ENCODE measurements around the gene TPX2. TPM values are rescaled to one million over a fixed set of nuclear protein-coding genes. Genes with fewer than 3 reads are reported as not detected.

The TPX2 gene
- total and polyA plus RNA-seq, 2 donors (not counting 3 experiments of a cell fraction or from before 2014, with no cell fraction given): 24.8 to 114 TPM

DNA sequence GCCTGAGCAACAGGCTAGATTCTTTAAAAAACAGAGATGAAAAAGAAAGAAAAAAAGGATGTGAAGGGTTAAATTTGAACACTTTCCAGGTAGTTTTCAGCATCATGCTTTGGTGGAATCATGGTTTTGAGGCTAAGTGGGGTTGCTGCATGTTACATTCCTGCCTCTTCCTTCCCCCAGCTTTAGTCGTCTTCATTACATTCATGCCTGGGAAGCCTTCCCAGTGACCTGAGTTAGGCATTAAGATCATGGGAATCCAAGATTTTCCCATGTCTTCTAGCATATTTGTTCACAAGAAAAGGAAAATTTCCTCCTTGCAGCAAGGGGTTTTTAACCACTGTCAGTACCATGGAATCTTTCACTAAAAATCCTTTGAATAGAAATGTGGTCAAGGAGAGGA lies 12.0 kb downstream of the TPX2 start:
- Histone ChIP-seq H3K36me3 (ENCODE audit: control insufficient read depth in 2 of 2, extremely low read depth in 1 of 2, insufficient read depth in 2 of 2, low read length in 2 of 2) (peaks cover 0 to 2% of the 10 kb centered on the region in 2 experiments), H3K9me1 (replicated peaks; ENCODE audit: control insufficient read depth, extremely low read depth, insufficient read depth, low read length) (no peaks in the 10 kb centered on the region), H3K79me2 (ENCODE audit: control insufficient read depth, insufficient read depth, low read length) (peaks cover 96% of the 10 kb centered on the region), H4K20me1 (replicated peaks; ENCODE audit: control insufficient read depth, extremely low read depth, insufficient read depth, low read length) (no peaks in the 10 kb centered on the region), H3K27ac (ENCODE audit: insufficient read depth, low read depth, low read length) (no peak overlapping the region), H3K27me3 (ENCODE audit: control insufficient read depth in 2 of 2, insufficient read depth in 2 of 2, low read length in 2 of 2) (no peaks in the 10 kb centered on the region), H2AFZ (ENCODE audit: low read depth, low read length) (no peak overlapping the region), H3K9ac (replicated peaks; ENCODE audit: extremely low read depth, insufficient read depth, low read length) (no peak overlapping the region), H3K4me1 (ENCODE audit: control insufficient read depth, extremely low read depth, insufficient read depth, low read length) (peaks cover 4% of the 10 kb centered on the region), H3K9me3 (replicated peaks; ENCODE audit: control insufficient read depth, insufficient read depth, low read length) (no peaks in the 10 kb centered on the region), H3K4me2 (ENCODE audit: insufficient read depth, low read length) (no peak overlapping the region), H3K4me3 (replicated peaks in 1 of 3; ENCODE audit: insufficient read depth in 1 of 3, low read depth in 1 of 3, low read length in 3 of 3) (no peak overlapping the region)
- dilution Hi-C loops (cut with MboI; ENCODE audit: extremely low pct_ligation_motif_present, low sequenced_read_pairs): no loop called here
- BruUV-seq (replicated peaks): no TSS peak
- POLR2A ChIA-PET: no interaction called here
- TF ChIP-seq, protein P1, sequence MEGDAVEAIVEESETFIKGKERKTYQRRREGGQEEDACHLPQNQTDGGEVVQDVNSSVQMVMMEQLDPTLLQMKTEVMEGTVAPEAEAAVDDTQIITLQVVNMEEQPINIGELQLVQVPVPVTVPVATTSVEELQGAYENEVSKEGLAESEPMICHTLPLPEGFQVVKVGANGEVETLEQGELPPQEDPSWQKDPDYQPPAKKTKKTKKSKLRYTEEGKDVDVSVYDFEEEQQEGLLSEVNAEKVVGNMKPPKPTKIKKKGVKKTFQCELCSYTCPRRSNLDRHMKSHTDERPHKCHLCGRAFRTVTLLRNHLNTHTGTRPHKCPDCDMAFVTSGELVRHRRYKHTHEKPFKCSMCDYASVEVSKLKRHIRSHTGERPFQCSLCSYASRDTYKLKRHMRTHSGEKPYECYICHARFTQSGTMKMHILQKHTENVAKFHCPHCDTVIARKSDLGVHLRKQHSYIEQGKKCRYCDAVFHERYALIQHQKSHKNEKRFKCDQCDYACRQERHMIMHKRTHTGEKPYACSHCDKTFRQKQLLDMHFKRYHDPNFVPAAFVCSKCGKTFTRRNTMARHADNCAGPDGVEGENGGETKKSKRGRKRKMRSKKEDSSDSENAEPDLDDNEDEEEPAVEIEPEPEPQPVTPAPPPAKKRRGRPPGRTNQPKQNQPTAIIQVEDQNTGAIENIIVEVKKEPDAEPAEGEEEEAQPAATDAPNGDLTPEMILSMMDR (IDR thresholded peaks at IDR 0.05; ENCODE audit: extremely low read depth in 1 of 2, insufficient read depth in 1 of 2, low read depth in 1 of 2, low read length in 2 of 2): no peak
- TF ChIP-seq EZH2 (IDR thresholded peaks at IDR 0.05; ENCODE audit: borderline replicate concordance, low read depth, low read length, severe bottlenecking) (no peak), MYC (IDR thresholded peaks at IDR 0.05; ENCODE audit: low read depth, low read length) (no peak), JUN (IDR thresholded peaks at IDR 0.05; ENCODE audit: borderline replicate concordance, insufficient read depth, insufficient read length, low read depth) (no peak), GATA2 (IDR thresholded peaks at IDR 0.05; ENCODE audit: insufficient read depth, insufficient read length, low read depth, low read length) (no peak), POLR2A (IDR thresholded peaks at IDR 0.05; ENCODE audit: low read depth, low read length) (no peak), POLR2AphosphoS5 (IDR thresholded peaks at IDR 0.05; ENCODE audit: insufficient read depth, low read depth, low read length) (no peak)
- FAIRE-seq (no peak), DNase-seq (ENCODE audit: low read depth, low spot score) (no peak)
- intact Hi-C loops (cut with micrococcal nuclease): no loop called here
- CTCF ChIA-PET: interaction anchor here (1.5 to 2.3 kb wide), 3 partner anchors 9 to 117 kb away, joined by 4 to 8 read pairs (median 7); no protein-coding TSS in a partner anchor

All from endothelial cell of umbilical vein (primary cell).